Measurements from ENCODE around the gene STK10.

GRCh38 chr5:171997011-171997410, 191.0 kb downstream of the STK10 start:
- TF ChIP-seq CTCF (IDR thresholded peaks at IDR 0.05 in 4 of 5, conservative IDR thresholded peaks at IDR 0.05 in 1 of 5): no peak
- no peak for TF ChIP-seq POLR2A (IDR thresholded peaks at IDR 0.05)
